ENCODE measurements around the gene ITPR3.

Gene ITPR3

GRCh38 chr6:33693186-33694105, 72.3 kb downstream of the ITPR3 start:
- H3K36me3 Mint-ChIP-seq (ENCODE audit: low read depth) = peaks cover 42% of the 10 kb centered on the region
- no peaks in the 10 kb centered on the region for H3K9me3 Mint-ChIP-seq
- H3K27me3 Mint-ChIP-seq (ENCODE audit: low read depth) = no peaks in the 10 kb centered on the region
- H3K27ac Mint-ChIP-seq = peak overlapping the region; percentile 97
- H3K4me3 Mint-ChIP-seq = peak overlapping the region; percentile 72
- H3K4me1 Mint-ChIP-seq (ENCODE audit: low read depth) = peaks cover 50% of the 10 kb centered on the region

GRCh38 chr6:33694401-33694931, 73.3 kb downstream of the ITPR3 start:
- Mint-ChIP-seq H3K9me3 (no peaks in the 10 kb centered on the region), H3K36me3 (ENCODE audit: low read depth) (peaks cover 42% of the 10 kb centered on the region), H3K4me1 (ENCODE audit: low read depth) (peaks cover 56% of the 10 kb centered on the region), H3K27me3 (ENCODE audit: low read depth) (no peaks in the 10 kb centered on the region), H3K4me3 (peak overlapping the region; percentile 48), H3K27ac (peak overlapping the region; percentile 87)

- H3K36me3 Mint-ChIP-seq (ENCODE audit: low read depth) = peaks cover 40% of the 10 kb centered on the region
- no peak overlapping the region for H3K4me3 Mint-ChIP-seq
Measured at GRCh38 chr6:33694977-33695376, 73.9 kb downstream of the ITPR3 start.

GRCh38 chr6:33695451-33695887, 74.3 kb downstream of the ITPR3 start:
- Mint-ChIP-seq H3K36me3 (ENCODE audit: low read depth) (peaks cover 45% of the 10 kb centered on the region), H3K27me3 (ENCODE audit: low read depth) (no peaks in the 10 kb centered on the region), H3K4me3 (no peak overlapping the region), H3K27ac (peak overlapping the region; percentile 87), H3K9me3 (no peaks in the 10 kb centered on the region), H3K4me1 (ENCODE audit: low read depth) (peaks cover 62% of the 10 kb centered on the region)

More at GRCh38 chr6:33694977-33695376, 73.9 kb downstream of the ITPR3 start:
- H3K27me3 Mint-ChIP-seq (ENCODE audit: low read depth) = no peaks in the 10 kb centered on the region
- H3K9me3 Mint-ChIP-seq = no peaks in the 10 kb centered on the region
- peak overlapping the region; percentile 87 for H3K27ac Mint-ChIP-seq
- H3K4me1 Mint-ChIP-seq (ENCODE audit: low read depth) = peaks cover 57% of the 10 kb centered on the region

GRCh38 chr6:33696076-33696475, 75.0 kb downstream of the ITPR3 start:
- H3K36me3 Mint-ChIP-seq (ENCODE audit: low read depth) = peaks cover 42% of the 10 kb centered on the region
- peak overlapping the region; percentile 97 for H3K27ac Mint-ChIP-seq
- peak overlapping the region; percentile 62 for H3K4me3 Mint-ChIP-seq
- H3K9me3 Mint-ChIP-seq = no peaks in the 10 kb centered on the region
- H3K27me3 Mint-ChIP-seq (ENCODE audit: low read depth) = no peaks in the 10 kb centered on the region
- H3K4me1 Mint-ChIP-seq (ENCODE audit: low read depth) = peaks cover 64% of the 10 kb centered on the region

- H3K27ac Mint-ChIP-seq = peak overlapping the region; percentile 97
- peaks cover 36% of the 10 kb centered on the region for H3K36me3 Mint-ChIP-seq (ENCODE audit: low read depth)
- H3K4me3 Mint-ChIP-seq = peak overlapping the region; percentile 62
- no peaks in the 10 kb centered on the region for H3K9me3 Mint-ChIP-seq
- peaks cover 63% of the 10 kb centered on the region for H3K4me1 Mint-ChIP-seq (ENCODE audit: low read depth)
- H3K27me3 Mint-ChIP-seq (ENCODE audit: low read depth) = no peaks in the 10 kb centered on the region
Measured at GRCh38 chr6:33696548-33697518, 75.7 kb downstream of the ITPR3 start.

GRCh38 chr6:33697845-33698244, 76.7 kb downstream of the ITPR3 start:
- Mint-ChIP-seq H3K36me3 (ENCODE audit: low read depth) (peaks cover 29% of the 10 kb centered on the region), H3K4me1 (ENCODE audit: low read depth) (peaks cover 57% of the 10 kb centered on the region), H3K27me3 (ENCODE audit: low read depth) (no peaks in the 10 kb centered on the region), H3K27ac (peak overlapping the region; percentile 97), H3K4me3 (no peak overlapping the region), H3K9me3 (no peaks in the 10 kb centered on the region)

GRCh38 chr6:33698494-33698893, 77.4 kb downstream of the ITPR3 start:
- H3K4me3 Mint-ChIP-seq = no peak overlapping the region

GRCh38 chr6:33699131-33699530, 78.0 kb downstream of the ITPR3 start:
- Mint-ChIP-seq H3K27me3 (ENCODE audit: low read depth) (no peaks in the 10 kb centered on the region), H3K27ac (peak overlapping the region; percentile 70), H3K36me3 (ENCODE audit: low read depth) (peaks cover 31% of the 10 kb centered on the region), H3K9me3 (no peaks in the 10 kb centered on the region), H3K4me1 (ENCODE audit: low read depth) (peaks cover 49% of the 10 kb centered on the region), H3K4me3 (no peak overlapping the region)

More at GRCh38 chr6:33698494-33698893, 77.4 kb downstream of the ITPR3 start:
- no peak overlapping the region for H3K27ac Mint-ChIP-seq
- no peaks in the 10 kb centered on the region for H3K9me3 Mint-ChIP-seq
- no peaks in the 10 kb centered on the region for H3K27me3 Mint-ChIP-seq (ENCODE audit: low read depth)
- peaks cover 29% of the 10 kb centered on the region for H3K36me3 Mint-ChIP-seq (ENCODE audit: low read depth)
- H3K4me1 Mint-ChIP-seq (ENCODE audit: low read depth) = peaks cover 52% of the 10 kb centered on the region

GRCh38 chr6:33699739-33700138, 78.6 kb downstream of the ITPR3 start:
- peaks cover 43% of the 10 kb centered on the region for H3K4me1 Mint-ChIP-seq (ENCODE audit: low read depth)
- no peak overlapping the region for H3K4me3 Mint-ChIP-seq
- H3K27ac Mint-ChIP-seq = peak overlapping the region; percentile 78

GRCh38 chr6:33700391-33701050, 79.4 kb downstream of the ITPR3 start:
- no peaks in the 10 kb centered on the region for H3K9me3 Mint-ChIP-seq
- H3K27me3 Mint-ChIP-seq (ENCODE audit: low read depth) = no peaks in the 10 kb centered on the region
- H3K4me1 Mint-ChIP-seq (ENCODE audit: low read depth) = peaks cover 36% of the 10 kb centered on the region
- peak overlapping the region; percentile 78 for H3K27ac Mint-ChIP-seq
- peaks cover 27% of the 10 kb centered on the region for H3K36me3 Mint-ChIP-seq (ENCODE audit: low read depth)
- H3K4me3 Mint-ChIP-seq = peak overlapping the region; percentile 33

More at GRCh38 chr6:33699739-33700138, 78.6 kb downstream of the ITPR3 start:
- no peaks in the 10 kb centered on the region for H3K27me3 Mint-ChIP-seq (ENCODE audit: low read depth)
- peaks cover 27% of the 10 kb centered on the region for H3K36me3 Mint-ChIP-seq (ENCODE audit: low read depth)
- no peaks in the 10 kb centered on the region for H3K9me3 Mint-ChIP-seq

GRCh38 chr6:33702345-33702977, 81.3 kb downstream of the ITPR3 start:
- H3K27me3 Mint-ChIP-seq (ENCODE audit: low read depth) = no peaks in the 10 kb centered on the region
- H3K4me3 Mint-ChIP-seq = no peak overlapping the region
- peaks cover 17% of the 10 kb centered on the region for H3K36me3 Mint-ChIP-seq (ENCODE audit: low read depth)
- H3K27ac Mint-ChIP-seq = no peak overlapping the region
- H3K4me1 Mint-ChIP-seq (ENCODE audit: low read depth) = peaks cover 24% of the 10 kb centered on the region
- H3K9me3 Mint-ChIP-seq = no peaks in the 10 kb centered on the region

- Mint-ChIP-seq H3K27ac (peak overlapping the region; percentile 0), H3K4me1 (ENCODE audit: low read depth) (peaks cover 28% of the 10 kb centered on the region), H3K9me3 (no peaks in the 10 kb centered on the region), H3K36me3 (ENCODE audit: low read depth) (peaks cover 17% of the 10 kb centered on the region), H3K4me3 (no peak overlapping the region), H3K27me3 (ENCODE audit: low read depth) (no peaks in the 10 kb centered on the region)
Measured at GRCh38 chr6:33704215-33705066, 83.3 kb downstream of the ITPR3 start.
